HL-60/S4 treated with phorbol 12-myristate 13-acetate at 8.2 ng/mL for 4 days and 3 days (cell line): Measurements from ENCODE around the gene TTBK2.
"Not testable (repeated sequence)": the region's sequence is repeated elsewhere in the genome, so short reads cannot be mapped to it uniquely, and the experiment has no call there.

Experiments
- in situ Hi-C: fragments of 300-500 bp; cut with MboI; formaldehyde crosslinking; loops from 2 replicates; pipeline ENCODE4 v1.15.0; 2022; ENCODE audit warnings: low sequenced_read_pairs

Gene TTBK2

GRCh38 chr15:42911058-42911592 lies 9.5 kb downstream of the TTBK2 start:
- in situ Hi-C loops = no loop called here

- in situ Hi-C loops = no loop called here
These were observed 12.0 kb downstream of the TTBK2 start for GRCh38 chr15:42908538-42908937.

GRCh38 chr15:42903388-42904324 lies 16.9 kb downstream of the TTBK2 start:
- in situ Hi-C loops = no loop called here

GRCh38 chr15:42893911-42894310 lies 26.7 kb downstream of the TTBK2 start:
- in situ Hi-C loops = not testable (repeated sequence)

GRCh38 chr15:42891569-42891968 lies 29.0 kb downstream of the TTBK2 start:
- in situ Hi-C loops = no loop called here

- in situ Hi-C loops = no loop called here
These were observed 30.2 kb downstream of the TTBK2 start for GRCh38 chr15:42890161-42890913.

GRCh38 chr15:42887384-42887783 lies 33.2 kb downstream of the TTBK2 start:
- in situ Hi-C loops = not testable (repeated sequence)

GRCh38 chr15:42880121-42880520 lies 40.5 kb downstream of the TTBK2 start:
- in situ Hi-C loops = no loop called here

GRCh38 chr15:42879443-42879842 lies 41.1 kb downstream of the TTBK2 start:
- in situ Hi-C loops = no loop called here

- in situ Hi-C loops = no loop called here
These were observed 44.4 kb downstream of the TTBK2 start for GRCh38 chr15:42876224-42876623.

- in situ Hi-C loops = no loop called here
These were observed 51.9 kb downstream of the TTBK2 start for GRCh38 chr15:42868683-42869082.

GRCh38 chr15:42863572-42864239 lies 56.9 kb downstream of the TTBK2 start:
- in situ Hi-C loops = no loop called here

- in situ Hi-C loops = no loop called here
These were observed 61.4 kb downstream of the TTBK2 start for GRCh38 chr15:42858999-42859789.

- in situ Hi-C loops = no loop called here
These were observed 62.0 kb downstream of the TTBK2 start for GRCh38 chr15:42858540-42858939.

GRCh38 chr15:42854576-42854975 lies 66.0 kb downstream of the TTBK2 start:
- in situ Hi-C loops = no loop called here

GRCh38 chr15:42849836-42850235 lies 70.7 kb downstream of the TTBK2 start:
- in situ Hi-C loops = no loop called here

- in situ Hi-C loops = no loop called here
These were observed 71.7 kb downstream of the TTBK2 start for GRCh38 chr15:42848846-42849245.

GRCh38 chr15:42846647-42847046 lies 73.9 kb downstream of the TTBK2 start:
- in situ Hi-C loops = no loop called here

GRCh38 chr15:42845581-42845980 lies 75.0 kb downstream of the TTBK2 start:
- in situ Hi-C loops = no loop called here

GRCh38 chr15:42843699-42844098 lies 76.9 kb downstream of the TTBK2 start:
- in situ Hi-C loops = no loop called here
